ENCODE data around the gene SAP30BP. TPM values are rescaled to one million over a fixed set of nuclear protein-coding genes. Genes with fewer than 3 reads are reported as not detected.

SAP30BP gene
- total RNA-seq, 2 donors from 2014 or later, result 47.2 to 73.8 TPM

- H3K27ac ChIP-seq, result peak overlapping the region; percentile 92 to 98 (median 96)
Observed at GRCh38 chr17:75646638-75646992, 20.5 kb upstream of the SAP30BP start.

GRCh38 chr17:75647061-75647460 lies 20.1 kb upstream of the SAP30BP start:
- peaks cover 44% of the 10 kb centered on the region for H3K4me1 ChIP-seq
- ATAC-seq (no peak), DNase-seq (no peak)
- intact Hi-C loops (cut with DNase I), result no loop called here
- H3K9me3 ChIP-seq, result no peaks in the 10 kb centered on the region
- no peak for TF ChIP-seq POLR2A (IDR thresholded peaks at IDR 0.05)
- TF ChIP-seq CTCF (IDR thresholded peaks at IDR 0.05), result no peak
- H3K27ac ChIP-seq, result peak overlapping the region; percentile 92 to 98 (median 96)
- no peaks in the 10 kb centered on the region for H3K36me3 ChIP-seq (replicated peaks in 1 of 2; ENCODE audit: insufficient read depth in 1 of 2, low read depth in 2 of 2)
- H3K27me3 ChIP-seq, result no peaks in the 10 kb centered on the region
- 80 to 91% methylated on average over 7 of the region's 7 CpGs for WGBS, 2 donors
- H3K4me3 ChIP-seq, result no peak overlapping the region

More at GRCh38 chr17:75646638-75646992, 20.5 kb upstream of the SAP30BP start:
- Histone ChIP-seq H3K4me1 (peaks cover 49% of the 10 kb centered on the region), H3K36me3 (replicated peaks in 1 of 2; ENCODE audit: insufficient read depth in 1 of 2, low read depth in 2 of 2) (no peaks in the 10 kb centered on the region), H3K9me3 (no peaks in the 10 kb centered on the region), H3K27me3 (no peaks in the 10 kb centered on the region), H3K4me3 (no peak overlapping the region)
- 63 to 74% methylated on average over 4 to 6 of the region's 6 CpGs for WGBS, 2 donors
- DNase-seq (no peak), ATAC-seq (no peak)
- TF ChIP-seq POLR2A (IDR thresholded peaks at IDR 0.05) (no peak), CTCF (IDR thresholded peaks at IDR 0.05) (no peak)
- intact Hi-C loops (cut with DNase I), result no loop called here

- no peaks in the 10 kb centered on the region for H3K36me3 ChIP-seq (replicated peaks in 1 of 2; ENCODE audit: insufficient read depth in 1 of 2, low read depth in 2 of 2)
- H3K9me3 ChIP-seq, result no peaks in the 10 kb centered on the region
- no peak for ATAC-seq
- DNase-seq, result no peak
- H3K27ac ChIP-seq, result peak overlapping the region in 2 of 4 donors; percentile 92 to 96
- H3K27me3 ChIP-seq, result no peaks in the 10 kb centered on the region
- TF ChIP-seq POLR2A (IDR thresholded peaks at IDR 0.05) (no peak), CTCF (IDR thresholded peaks at IDR 0.05) (no peak)
- WGBS, 2 donors, result 96 to 100% methylated on average over 7 of the region's 7 CpGs
- H3K4me1 ChIP-seq, result peaks cover 36% of the 10 kb centered on the region
- intact Hi-C loops (cut with DNase I), result no loop called here
- H3K4me3 ChIP-seq, result no peak overlapping the region
Observed at GRCh38 chr17:75647921-75648320, 19.2 kb upstream of the SAP30BP start.

GRCh38 chr17:75649687-75650086 lies 17.5 kb upstream of the SAP30BP start:
- ATAC-seq (no peak), DNase-seq (no peak)
- Histone ChIP-seq H3K4me3 (no peak overlapping the region), H3K4me1 (peaks cover 30% of the 10 kb centered on the region), H3K27ac (no peak overlapping the region), H3K36me3 (replicated peaks in 1 of 2; ENCODE audit: insufficient read depth in 1 of 2, low read depth in 2 of 2) (no peaks in the 10 kb centered on the region), H3K9me3 (no peaks in the 10 kb centered on the region), H3K27me3 (no peaks in the 10 kb centered on the region)
- intact Hi-C loops (cut with DNase I), result no loop called here
- WGBS, 2 donors, result 83 to 84% methylated on average over 4 to 6 of the region's 6 CpGs
- TF ChIP-seq POLR2A (IDR thresholded peaks at IDR 0.05), result no peak
- TF ChIP-seq CTCF (IDR thresholded peaks at IDR 0.05), result no peak

- intact Hi-C loops (cut with DNase I), result no loop called here
- no peaks in the 10 kb centered on the region for H3K27me3 ChIP-seq
- WGBS, 2 donors, result 82 to 91% methylated on average over 3 to 7 of the region's 7 CpGs
- ATAC-seq, result no peak
- no peak overlapping the region for H3K27ac ChIP-seq
- DNase-seq, result no peak
- H3K4me3 ChIP-seq, result no peak overlapping the region
- H3K36me3 ChIP-seq (replicated peaks in 1 of 2; ENCODE audit: insufficient read depth in 1 of 2, low read depth in 2 of 2), result no peaks in the 10 kb centered on the region
- TF ChIP-seq POLR2A (IDR thresholded peaks at IDR 0.05) (no peak), CTCF (IDR thresholded peaks at IDR 0.05) (no peak)
- peaks cover 18% of the 10 kb centered on the region for H3K4me1 ChIP-seq
- H3K9me3 ChIP-seq, result no peaks in the 10 kb centered on the region
Observed at GRCh38 chr17:75650874-75651273, 16.3 kb upstream of the SAP30BP start.

All from body of pancreas (tissue), 4 donors.